Adipose tissue (tissue), 3 donors: Measurements from ENCODE around the gene ARGLU1. TPM values are rescaled to one million over a fixed set of nuclear protein-coding genes. Genes with fewer than 3 reads are reported as not detected.
"Not testable (repeated sequence)": the region's sequence is repeated elsewhere in the genome, so short reads cannot be mapped to it uniquely, and the experiment has no call there.

Experiments
- H3K27ac ChIP-seq: one replicate; pipeline ENCODE4 v1.5.1; 2013; ENCODE audit warnings: low read depth, low read length
- whole genome bisulfite sequencing, 3 donors: extraction: QIAGEN DNeasy Blood & Tissue Kit; methylation state at CpG; one replicate each; pipeline ENCODE4 v1.1.7; 2013; 5-methylcytosine and 5-hydroxymethylcytosine counted together
- polyA plus RNA-seq, 3 donors: library from polyadenylated mRNA; stranded (reverse); fragments of 200-250 nt; gene quantifications; one replicate each; pipeline ENCODE4 v1.2.3, GENCODE V29; 2013
- donor health status: healthy with polysubstance abuse.
- donor health status: Bipolar disorder and iron deficiency.
- donor health status: healthy.

Gene ARGLU1, protein sequence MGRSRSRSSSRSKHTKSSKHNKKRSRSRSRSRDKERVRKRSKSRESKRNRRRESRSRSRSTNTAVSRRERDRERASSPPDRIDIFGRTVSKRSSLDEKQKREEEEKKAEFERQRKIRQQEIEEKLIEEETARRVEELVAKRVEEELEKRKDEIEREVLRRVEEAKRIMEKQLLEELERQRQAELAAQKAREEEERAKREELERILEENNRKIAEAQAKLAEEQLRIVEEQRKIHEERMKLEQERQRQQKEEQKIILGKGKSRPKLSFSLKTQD
- polyA plus RNA-seq = 10 to 100 TPM; 32.3 to 55.4 (median 48.5) TPM

DNA sequence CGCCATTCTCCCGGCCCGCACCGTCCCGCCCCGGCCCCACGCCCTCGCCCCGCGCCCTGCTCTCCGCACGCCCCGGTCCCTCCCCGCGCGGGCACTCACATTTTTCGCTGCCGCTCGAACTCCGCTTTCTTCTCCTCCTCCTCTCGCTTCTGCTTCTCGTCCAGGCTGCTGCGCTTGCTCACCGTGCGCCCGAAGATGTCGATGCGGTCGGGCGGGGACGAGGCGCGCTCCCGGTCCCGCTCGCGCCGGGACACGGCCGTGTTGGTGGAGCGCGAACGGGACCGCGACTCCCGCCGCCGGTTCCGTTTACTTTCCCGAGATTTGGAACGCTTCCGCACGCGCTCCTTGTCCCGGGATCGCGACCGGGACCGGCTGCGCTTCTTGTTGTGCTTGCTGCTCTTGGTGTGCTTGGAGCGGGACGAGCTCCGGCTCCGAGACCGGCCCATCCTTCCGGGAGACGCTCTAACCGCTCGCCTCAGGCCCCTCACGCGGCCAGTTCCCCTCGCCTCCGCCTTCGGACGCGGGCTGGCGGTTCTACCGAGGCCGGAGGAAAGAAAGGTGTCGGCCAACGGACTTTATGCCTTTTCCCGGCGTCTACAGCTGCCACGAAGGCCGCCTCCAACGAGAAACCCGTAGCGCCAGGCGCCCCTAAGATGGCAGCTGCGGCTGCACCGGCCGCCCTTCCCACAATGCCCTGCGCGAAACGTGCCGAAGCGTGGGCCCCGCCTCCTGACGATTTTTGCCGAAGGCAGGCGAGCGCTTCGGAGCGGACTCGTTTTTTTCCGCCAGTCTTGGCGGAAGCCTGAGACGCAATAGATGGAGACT lies at the start of gene ARGLU1:
Gene ARGLU1 (minus strand): TSS at position 664 of the 825 bp plus-strand sequence. CDS start 218 bp downstream, at position 446.
- 0 to 1% (median 1%) methylated on average over 103 to 108 of the region's 108 CpGs for WGBS, 3 donors

DNA sequence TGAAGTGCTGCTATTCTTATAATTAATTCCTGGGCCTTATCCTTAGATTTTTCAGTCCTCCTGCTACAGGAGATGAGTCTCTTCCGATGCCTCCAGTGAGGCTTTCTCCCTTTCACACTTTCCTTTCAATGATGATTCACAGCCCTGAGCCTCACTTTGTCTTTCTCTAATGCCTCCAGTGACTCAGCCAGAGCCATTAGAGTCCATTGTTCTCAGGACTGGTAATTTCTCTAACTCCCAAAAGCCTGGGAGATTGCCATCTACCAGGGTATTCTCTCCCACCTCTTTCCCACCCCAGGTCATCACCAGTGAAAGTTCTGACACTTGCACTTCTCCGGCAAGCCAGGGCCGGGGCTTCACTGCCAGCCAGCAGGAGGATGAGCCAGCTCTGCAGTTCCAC lies 49.6 kb upstream of the ARGLU1 start:
- WGBS, 3 donors = 80 to 87% (median 85%) methylated on average over 3 of the region's 3 CpGs
- H3K27ac ChIP-seq = no peak overlapping the region

More for the DNA sequence above, at the start of gene ARGLU1:
- peak within 1 kb of the TSS; percentile 77 for H3K27ac ChIP-seq

- WGBS, 3 donors = 81 to 96% (median 85%) methylated on average over 3 of the region's 3 CpGs
- H3K27ac ChIP-seq = no peak overlapping the region
These were observed 48.8 kb upstream of the ARGLU1 start for GRCh38 chr13:106616729-106617128.

GRCh38 chr13:106614874-106615273 lies 46.9 kb upstream of the ARGLU1 start:
- H3K27ac ChIP-seq = no peak overlapping the region
- 86 to 96% (median 90%) methylated on average over 4 of the region's 4 CpGs for WGBS, 3 donors

- no peak overlapping the region for H3K27ac ChIP-seq
- 0 to 22% (median 8%) methylated on average over 1 of the region's 1 CpG for WGBS, 3 donors
These were observed 44.8 kb upstream of the ARGLU1 start for GRCh38 chr13:106612688-106613087.

GRCh38 chr13:106610486-106610885 lies 42.5 kb upstream of the ARGLU1 start:
- WGBS, 3 donors = 0 to 88% (median 81%) methylated on average over 1 of the region's 1 CpG
- H3K27ac ChIP-seq = no peak overlapping the region

DNA sequence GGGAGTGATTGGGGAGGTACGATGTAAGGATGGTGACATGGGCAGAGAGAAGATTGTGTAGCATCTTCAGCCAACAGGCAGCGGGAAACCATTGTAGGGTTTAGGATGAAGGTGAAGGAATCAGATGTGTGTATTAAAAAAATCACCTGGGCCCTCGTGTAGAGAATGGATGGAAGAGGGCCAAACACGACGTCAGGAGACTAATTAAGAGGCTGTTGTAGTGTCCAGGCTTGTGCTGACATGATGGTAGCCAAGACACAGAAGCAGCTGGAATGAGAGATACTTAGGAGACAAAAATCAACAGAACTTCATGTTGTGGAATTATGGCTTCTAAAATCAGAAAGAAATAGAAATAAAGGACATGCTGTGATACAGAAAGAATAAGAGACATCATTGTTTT lies 41.2 kb upstream of the ARGLU1 start:
- no peak overlapping the region for H3K27ac ChIP-seq
- WGBS, 3 donors = 54 to 69% (median 66%) methylated on average over 5 of the region's 5 CpGs

DNA sequence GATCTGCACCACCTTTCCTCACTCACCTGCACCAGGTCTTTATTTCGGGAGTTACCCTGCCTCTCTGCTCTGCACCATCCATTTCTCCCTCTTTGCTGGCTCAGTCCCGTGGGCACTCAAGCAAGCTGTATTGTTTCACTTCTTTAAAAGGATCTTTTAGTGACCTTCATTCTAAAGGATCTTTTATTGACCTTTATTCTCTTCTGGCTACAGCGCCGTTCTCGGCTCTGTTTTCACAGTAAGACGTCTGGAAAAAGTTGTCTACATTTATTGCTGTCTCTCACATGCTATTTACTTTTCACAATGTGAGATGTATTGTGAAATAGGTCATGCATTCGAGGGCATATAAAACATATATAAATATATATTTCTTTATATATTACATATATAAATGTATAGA lies 35.6 kb upstream of the ARGLU1 start:
- 41 to 62% (median 55%) methylated on average over 7 of the region's 7 CpGs for WGBS, 3 donors
- H3K27ac ChIP-seq = no peak overlapping the region

DNA sequence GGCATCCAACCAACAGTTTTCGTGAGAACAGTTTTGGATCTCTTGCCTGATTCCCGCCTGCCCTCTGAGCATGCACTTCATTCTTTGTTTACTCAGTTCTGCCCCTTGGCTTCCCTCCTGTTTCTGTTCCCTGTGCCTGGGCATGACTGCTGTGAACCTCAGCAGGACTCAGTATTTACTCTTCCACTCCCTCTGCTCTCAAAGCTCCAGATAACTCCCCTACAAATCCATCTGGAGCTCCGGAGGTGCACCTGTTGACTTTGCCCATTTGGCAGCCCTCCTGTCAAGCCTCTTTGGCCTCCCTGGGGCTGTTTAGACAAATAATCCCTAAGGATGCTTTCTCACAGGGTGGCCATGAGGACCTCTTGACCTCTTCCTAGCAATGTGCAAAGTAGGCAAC lies 34.2 kb upstream of the ARGLU1 start:
- no peak overlapping the region for H3K27ac ChIP-seq
- 42 to 90% (median 87%) methylated on average over 3 of the region's 3 CpGs for WGBS, 3 donors

DNA sequence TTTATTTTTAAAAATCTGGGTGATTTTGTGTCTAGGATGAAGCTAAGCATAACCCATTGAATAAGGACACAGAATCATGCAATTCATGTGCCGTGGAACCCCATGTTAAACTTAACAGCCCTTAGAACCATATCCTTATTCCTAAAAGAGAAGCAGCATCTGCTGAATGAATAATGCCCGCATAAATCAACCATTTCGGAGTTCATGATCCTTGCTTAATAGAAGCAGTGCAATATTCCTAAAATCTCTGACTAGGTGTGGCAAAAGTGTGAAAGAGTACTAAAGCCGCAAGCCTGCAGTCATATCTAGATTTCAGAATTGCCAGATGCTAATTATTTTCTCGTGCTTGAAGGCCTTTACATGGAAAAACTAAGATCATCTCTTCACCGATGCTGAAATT lies 33.6 kb upstream of the ARGLU1 start:
- WGBS, 3 donors = 73 to 79% (median 77%) methylated on average over 6 of the region's 6 CpGs
- no peak overlapping the region for H3K27ac ChIP-seq

DNA sequence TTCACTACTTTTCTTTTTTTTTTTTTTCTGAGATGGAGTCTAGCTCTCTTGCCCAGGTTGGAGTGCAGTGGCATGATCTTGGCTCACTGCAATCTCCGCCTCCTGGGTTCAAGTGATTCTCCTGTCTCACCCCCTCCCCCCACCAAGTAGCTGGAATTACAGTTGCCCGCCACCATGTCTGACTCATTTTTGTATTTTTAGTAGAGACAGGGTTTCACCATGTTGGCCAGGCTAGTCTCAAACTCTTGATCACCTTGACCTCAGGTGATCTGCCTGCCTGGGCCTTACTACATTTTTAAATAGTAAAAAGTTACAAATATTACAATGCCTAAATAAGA lies 32.8 kb upstream of the ARGLU1 start:
- 70 to 83% (median 74%) methylated on average over 2 of the region's 2 CpGs for WGBS, 3 donors
- not testable (repeated sequence) for H3K27ac ChIP-seq

DNA sequence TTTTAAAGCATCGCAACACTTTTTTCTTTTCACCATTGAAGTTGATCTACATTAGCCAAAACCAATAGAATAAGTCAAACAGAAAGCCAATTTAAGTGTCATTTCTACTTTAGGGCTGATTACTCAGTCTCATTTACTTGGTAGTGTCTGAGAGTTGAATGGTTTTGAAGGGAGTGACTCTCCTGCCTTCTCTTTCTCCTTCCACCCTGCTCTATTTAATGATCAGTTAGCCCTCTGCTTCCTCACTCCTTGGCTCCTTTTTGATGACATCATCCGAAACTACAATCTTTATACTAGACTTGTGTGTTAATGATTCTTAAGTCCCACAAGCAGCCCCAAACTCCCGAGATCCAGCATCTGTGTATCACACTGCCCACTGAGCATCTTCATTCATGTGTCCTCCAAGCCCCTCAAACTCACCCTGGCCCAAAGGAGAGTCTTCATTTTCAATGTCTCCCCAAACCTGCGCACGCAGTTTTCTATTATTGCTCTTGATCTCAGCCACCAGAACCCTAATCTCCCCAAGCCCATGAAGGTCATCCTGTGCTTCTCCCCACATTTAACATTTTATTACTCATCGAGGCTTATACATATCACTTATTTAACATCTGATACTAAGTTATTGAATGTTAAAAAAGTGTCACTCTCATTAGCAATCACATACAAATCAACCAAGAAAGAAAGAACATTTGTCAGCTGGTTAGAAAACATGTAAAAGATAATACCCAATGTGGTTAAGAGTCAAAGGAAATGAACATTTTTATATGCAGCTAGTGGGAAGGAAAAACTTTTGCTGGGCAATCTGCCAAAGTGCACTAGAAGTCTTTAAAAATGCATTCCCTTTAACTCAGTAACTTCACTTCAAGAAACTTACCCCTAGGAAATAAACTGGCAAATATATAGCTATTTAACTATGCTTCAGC lies 32.2 kb upstream of the ARGLU1 start:
- WGBS, 3 donors = 64 to 65% (median 65%) methylated on average over 6 of the region's 6 CpGs
- H3K27ac ChIP-seq = no peak overlapping the region

DNA sequence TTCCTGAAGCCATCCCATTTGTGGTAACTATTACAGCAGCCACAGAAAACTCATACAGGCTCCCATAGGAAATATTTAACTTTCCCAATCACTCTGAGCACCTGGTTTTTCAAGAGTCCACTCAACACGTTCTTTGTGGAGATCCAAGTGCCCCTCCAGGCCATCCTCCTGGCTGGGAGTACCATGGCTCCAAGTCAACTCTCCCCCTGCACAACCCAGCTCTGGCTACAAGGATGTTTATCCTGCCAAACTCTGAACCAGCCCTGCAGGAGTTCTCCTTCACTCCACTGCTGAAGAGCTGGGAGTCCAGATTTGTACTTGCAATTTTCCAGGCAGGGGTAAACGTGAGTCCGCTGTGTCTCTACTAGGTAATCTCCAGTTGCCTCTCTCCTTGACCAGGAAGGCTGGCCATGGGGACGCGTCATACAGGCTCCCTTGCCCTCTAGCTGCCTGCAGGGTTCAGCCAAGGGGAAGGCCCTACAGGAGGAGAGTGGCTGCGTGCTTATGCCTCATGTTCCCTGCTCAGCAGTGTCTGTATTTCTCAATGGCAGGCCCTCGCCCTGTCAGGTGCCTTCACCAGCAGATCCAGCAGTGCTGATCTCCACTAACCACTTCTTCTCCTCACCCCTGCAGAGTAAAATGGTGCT lies 29.9 kb upstream of the ARGLU1 start:
- H3K27ac ChIP-seq = no peak overlapping the region
- WGBS, 3 donors = 83 to 91% (median 88%) methylated on average over 7 of the region's 7 CpGs

GRCh38 chr13:106597186-106597585 lies 29.2 kb upstream of the ARGLU1 start:
- no peak overlapping the region for H3K27ac ChIP-seq
- 43 to 66% (median 46%) methylated on average over 5 of the region's 5 CpGs for WGBS, 3 donors

GRCh38 chr13:106596275-106596937 lies 28.5 kb upstream of the ARGLU1 start:
- no peak overlapping the region for H3K27ac ChIP-seq
- WGBS, 3 donors = 66 to 74% (median 74%) methylated on average over 10 of the region's 10 CpGs

- H3K27ac ChIP-seq = no peak overlapping the region
- 61 to 63% (median 61%) methylated on average over 6 of the region's 6 CpGs for WGBS, 3 donors
These were observed 27.7 kb upstream of the ARGLU1 start for GRCh38 chr13:106595625-106596024.

GRCh38 chr13:106594980-106595379 lies 27.0 kb upstream of the ARGLU1 start:
- H3K27ac ChIP-seq = no peak overlapping the region
- WGBS, 3 donors = 76 to 86% (median 81%) methylated on average over 4 of the region's 4 CpGs

DNA sequence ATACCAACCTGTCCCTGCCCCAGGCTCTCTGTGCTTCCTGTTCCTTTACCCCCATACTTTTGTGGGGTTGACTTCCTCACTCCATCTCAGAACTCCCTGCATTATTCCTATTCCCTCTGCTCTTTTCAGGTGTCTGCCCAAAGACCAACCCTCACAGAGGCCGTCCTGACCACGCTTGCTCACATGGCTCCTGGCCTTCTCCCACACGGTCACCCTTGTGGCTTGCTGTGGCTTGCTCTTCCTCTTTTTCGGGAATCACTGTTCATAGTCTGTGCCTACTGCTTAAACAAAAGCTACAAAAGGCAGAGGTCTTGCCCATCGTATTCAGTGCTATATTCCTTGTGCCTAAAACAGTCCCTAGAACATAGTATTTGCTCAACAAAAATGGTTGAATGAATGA lies 25.2 kb upstream of the ARGLU1 start:
- WGBS, 3 donors = 66 to 84% (median 70%) methylated on average over 5 of the region's 5 CpGs
- H3K27ac ChIP-seq = no peak overlapping the region
